ENCODE data around the gene CHRDL2.

DNA sequence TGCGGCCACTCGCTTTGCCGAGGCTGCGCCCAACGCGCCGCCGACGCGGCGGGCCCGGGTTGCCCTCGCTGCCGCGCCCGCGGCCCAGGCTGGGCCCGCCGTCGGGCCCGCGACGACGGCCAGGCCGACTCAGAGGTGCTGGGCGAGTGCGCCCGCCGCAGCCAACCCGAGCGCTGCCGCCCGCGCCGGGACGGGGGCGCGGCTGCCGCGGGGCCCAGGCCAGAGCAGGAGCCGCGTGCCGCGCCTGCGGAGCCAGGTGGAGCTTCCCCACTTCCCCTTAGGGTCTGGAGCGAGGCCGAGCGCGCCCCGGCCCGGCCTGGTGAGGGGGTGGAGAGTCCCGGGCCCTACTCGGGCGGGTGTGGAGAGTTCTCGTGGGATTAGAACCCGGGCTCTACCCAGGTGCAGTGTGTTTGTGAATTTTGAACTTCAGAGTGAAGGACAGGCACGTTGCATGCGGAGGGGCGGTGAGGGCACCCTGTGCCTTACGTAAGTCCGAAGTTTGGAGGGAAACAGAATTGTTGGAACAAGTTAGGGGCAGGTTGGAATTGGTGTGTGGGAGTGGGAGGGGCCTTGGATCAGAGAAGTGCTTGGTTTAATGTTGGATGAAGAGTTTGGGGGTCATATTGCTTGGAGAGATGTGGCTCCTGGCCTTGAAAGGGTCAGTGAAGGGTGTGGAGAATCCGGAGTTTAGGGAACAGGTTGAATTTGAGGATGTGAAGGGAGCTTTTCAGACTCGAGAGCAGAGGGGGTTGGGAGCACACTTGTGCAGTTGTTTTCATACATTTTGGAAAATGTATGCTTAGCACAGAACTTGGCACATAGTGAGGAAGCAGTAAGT, 18.1 kb upstream of the CHRDL2 start:
- TF ChIP-seq EZH2 (IDR thresholded peaks at IDR 0.05) (no peak), POLR2AphosphoS5 (IDR thresholded peaks at IDR 0.05; ENCODE audit: borderline replicate concordance, low read depth, low read length) (no peak)
